ENCODE data around the gene PPP6C.
"Not testable (repeated sequence)": the region's sequence is repeated elsewhere in the genome, so short reads cannot be mapped to it uniquely, and the experiment has no call there.

PPP6C gene

DNA sequence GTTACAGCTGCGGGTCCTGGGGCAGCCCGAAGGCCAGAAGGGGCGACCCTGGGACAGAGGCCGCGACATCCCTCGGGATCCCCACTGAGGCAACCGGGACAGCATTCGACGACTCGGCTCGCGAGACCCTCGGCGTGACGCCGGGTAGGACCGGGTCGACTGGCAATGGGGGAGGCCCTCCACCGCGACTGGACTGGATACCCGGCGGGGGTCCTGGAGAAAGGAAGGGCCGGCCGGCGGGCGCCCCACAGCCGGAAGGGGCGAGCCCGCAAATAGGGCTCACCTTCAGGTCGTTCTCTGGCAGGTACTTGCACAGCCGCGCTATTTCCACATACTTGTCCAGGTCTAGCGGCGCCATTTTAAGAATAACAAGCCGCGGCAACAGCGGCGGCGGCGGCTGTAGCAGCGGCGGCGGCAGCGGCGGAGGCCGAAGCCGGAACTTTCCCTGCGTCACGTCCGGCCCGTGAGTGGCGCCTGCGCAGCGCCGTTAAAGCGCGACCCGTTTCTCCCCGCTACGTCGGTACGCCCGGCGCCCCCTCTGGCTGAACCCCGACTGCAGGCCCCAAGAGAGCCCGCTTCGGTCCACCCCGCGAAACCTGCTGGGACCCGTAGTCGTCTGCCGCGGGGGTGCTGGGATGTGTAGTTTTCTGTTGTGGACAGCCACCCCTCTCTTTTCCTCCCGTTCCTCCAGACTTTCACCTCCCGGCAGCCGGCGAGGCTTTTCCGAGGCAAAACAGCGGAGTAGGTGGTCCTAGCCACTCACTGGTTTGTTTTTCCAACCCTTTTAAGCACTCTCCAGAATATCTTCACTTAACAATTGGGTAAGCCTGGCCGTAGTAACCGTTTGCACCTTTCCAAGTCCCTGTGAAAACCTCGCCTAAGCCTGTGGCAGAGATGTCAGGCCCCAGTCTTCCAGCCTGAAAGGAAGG lies at the start of gene PPP6C:
Gene PPP6C, minus strand, starts transcription at position 443 of the 929 bp plus-strand sequence. Its CDS starts 85 bp downstream, at position 358.
- Histone ChIP-seq H3K27me3 (replicated peaks; ENCODE audit: control insufficient read depth, insufficient read depth, low read length) (no peaks in the 10 kb centered on the region), H3K36me3 (ENCODE audit: control insufficient read depth, insufficient read depth, low read length) (no peaks in the 10 kb centered on the region), H3K4me3 (replicated peaks; ENCODE audit: low read depth, low read length) (peak within 1 kb of the TSS; percentile 99)
- DNase-seq (ENCODE audit: extremely low read depth, insufficient read length) = peak; percentile 97
- TF ChIP-seq, protein P1, sequence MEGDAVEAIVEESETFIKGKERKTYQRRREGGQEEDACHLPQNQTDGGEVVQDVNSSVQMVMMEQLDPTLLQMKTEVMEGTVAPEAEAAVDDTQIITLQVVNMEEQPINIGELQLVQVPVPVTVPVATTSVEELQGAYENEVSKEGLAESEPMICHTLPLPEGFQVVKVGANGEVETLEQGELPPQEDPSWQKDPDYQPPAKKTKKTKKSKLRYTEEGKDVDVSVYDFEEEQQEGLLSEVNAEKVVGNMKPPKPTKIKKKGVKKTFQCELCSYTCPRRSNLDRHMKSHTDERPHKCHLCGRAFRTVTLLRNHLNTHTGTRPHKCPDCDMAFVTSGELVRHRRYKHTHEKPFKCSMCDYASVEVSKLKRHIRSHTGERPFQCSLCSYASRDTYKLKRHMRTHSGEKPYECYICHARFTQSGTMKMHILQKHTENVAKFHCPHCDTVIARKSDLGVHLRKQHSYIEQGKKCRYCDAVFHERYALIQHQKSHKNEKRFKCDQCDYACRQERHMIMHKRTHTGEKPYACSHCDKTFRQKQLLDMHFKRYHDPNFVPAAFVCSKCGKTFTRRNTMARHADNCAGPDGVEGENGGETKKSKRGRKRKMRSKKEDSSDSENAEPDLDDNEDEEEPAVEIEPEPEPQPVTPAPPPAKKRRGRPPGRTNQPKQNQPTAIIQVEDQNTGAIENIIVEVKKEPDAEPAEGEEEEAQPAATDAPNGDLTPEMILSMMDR (IDR thresholded peaks at IDR 0.05; ENCODE audit: insufficient read depth, low read length, poor library complexity, severe bottlenecking) = peak; percentile 86

DNA sequence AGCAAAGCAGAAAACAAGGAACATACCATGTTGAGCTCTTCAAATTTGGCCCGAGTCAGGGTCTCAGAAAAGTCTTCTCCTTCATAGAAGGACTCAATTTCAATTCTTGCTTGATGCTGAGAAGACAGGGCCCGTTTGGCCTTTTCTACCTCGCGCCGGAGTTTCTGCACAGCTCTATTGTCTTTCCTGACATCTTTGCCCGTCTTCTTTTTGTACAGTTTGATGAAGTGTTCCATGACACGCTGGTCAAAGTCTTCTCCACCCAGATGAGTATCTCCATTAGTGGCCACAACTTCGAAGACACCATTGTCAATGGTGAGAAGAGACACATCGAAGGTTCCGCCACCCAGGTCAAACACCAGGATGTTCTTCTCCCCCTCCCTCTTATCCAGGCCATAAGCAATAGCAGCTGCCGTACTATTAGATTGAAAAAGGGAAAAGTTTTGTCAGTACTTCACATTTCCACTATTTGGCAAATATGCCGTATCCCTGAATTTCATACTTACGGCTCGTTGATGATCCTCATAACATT lies 49.4 kb upstream of the PPP6C start:
- H3K36me3 ChIP-seq (ENCODE audit: control insufficient read depth, insufficient read depth, low read length) = peaks cover 15% of the 10 kb centered on the region
- DNase-seq (ENCODE audit: extremely low read depth, insufficient read length) = no peak
- TF ChIP-seq, protein P1 (IDR thresholded peaks at IDR 0.05; ENCODE audit: insufficient read depth, low read length, poor library complexity, severe bottlenecking) = no peak
- peak overlapping the region; percentile 99 for H3K4me3 ChIP-seq (replicated peaks; ENCODE audit: low read depth, low read length)
- no peaks in the 10 kb centered on the region for H3K27me3 ChIP-seq (replicated peaks; ENCODE audit: control insufficient read depth, insufficient read depth, low read length)

DNA sequence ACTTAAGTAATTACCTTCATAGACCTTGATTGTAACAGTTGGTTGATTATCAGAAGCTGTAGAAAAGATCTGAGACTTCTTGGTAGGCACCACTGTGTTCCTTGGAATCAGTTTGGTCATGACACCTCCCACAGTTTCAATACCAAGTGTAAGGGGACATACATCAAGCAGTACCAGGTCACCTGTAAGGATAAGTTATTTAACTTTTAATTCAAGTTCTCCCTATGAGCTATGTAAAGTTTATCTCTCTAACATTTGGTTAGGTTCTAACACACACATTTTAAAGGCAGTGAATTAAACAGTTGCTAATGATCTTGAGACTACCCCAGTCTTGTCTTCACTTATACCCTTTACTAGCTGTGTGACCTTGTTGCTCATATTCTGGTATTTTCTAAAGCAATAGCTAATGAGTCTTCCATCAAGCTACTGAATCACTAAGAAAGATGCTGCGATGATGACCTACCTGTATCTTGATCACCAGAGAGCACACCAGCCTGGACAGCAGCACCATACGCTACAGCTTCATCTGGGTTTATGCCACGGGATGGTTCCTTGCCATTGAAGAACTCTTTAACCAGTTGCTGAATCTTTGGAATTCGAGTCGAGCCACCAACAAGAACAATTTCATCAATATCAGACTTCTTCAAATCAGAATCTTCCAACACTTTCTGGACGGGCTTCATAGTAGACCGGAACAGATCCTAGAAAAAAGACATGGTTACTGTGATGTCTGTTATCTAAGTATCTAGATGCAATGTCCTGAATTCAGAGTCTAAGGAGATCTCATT lies 48.7 kb upstream of the PPP6C start:
- Histone ChIP-seq H3K4me3 (replicated peaks; ENCODE audit: low read depth, low read length) (peak overlapping the region; percentile 99), H3K36me3 (ENCODE audit: control insufficient read depth, insufficient read depth, low read length) (peaks cover 15% of the 10 kb centered on the region), H3K27me3 (replicated peaks; ENCODE audit: control insufficient read depth, insufficient read depth, low read length) (no peaks in the 10 kb centered on the region)
- TF ChIP-seq, protein P1 (IDR thresholded peaks at IDR 0.05; ENCODE audit: insufficient read depth, low read length, poor library complexity, severe bottlenecking) = no peak
- DNase-seq (ENCODE audit: extremely low read depth, insufficient read length) = no peak

DNA sequence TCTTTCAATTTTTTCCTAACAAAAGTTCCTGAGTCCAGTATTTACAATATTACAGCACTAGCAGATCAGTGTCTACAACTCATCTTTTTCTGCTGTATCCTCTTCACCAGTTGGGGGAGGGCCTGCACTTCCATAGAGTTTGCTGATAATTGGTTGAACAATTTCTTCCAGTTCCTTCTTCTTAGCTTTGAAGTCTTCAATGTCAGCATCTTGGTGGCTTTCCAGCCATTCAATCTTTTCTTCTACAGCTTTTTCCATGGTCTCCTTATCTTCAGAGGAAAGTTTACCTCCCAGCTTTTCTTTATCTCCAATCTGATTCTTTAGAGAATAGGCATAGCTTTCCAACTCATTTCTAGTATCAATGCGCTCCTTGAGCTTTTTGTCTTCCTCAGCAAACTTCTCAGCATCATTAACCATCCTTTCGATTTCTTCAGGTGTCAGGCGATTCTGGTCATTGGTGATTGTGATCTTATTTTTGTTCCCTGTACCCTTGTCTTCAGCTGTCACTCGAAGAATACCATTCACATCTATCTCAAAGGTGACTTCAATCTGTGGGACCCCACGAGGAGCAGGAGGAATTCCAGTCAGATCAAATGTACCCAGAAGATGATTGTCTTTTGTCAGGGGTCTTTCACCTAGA lies 47.0 kb upstream of the PPP6C start:
- H3K4me3 ChIP-seq (replicated peaks; ENCODE audit: low read depth, low read length) = peak overlapping the region; percentile 99
- not testable (repeated sequence) for DNase-seq (ENCODE audit: extremely low read depth, insufficient read length)

DNA sequence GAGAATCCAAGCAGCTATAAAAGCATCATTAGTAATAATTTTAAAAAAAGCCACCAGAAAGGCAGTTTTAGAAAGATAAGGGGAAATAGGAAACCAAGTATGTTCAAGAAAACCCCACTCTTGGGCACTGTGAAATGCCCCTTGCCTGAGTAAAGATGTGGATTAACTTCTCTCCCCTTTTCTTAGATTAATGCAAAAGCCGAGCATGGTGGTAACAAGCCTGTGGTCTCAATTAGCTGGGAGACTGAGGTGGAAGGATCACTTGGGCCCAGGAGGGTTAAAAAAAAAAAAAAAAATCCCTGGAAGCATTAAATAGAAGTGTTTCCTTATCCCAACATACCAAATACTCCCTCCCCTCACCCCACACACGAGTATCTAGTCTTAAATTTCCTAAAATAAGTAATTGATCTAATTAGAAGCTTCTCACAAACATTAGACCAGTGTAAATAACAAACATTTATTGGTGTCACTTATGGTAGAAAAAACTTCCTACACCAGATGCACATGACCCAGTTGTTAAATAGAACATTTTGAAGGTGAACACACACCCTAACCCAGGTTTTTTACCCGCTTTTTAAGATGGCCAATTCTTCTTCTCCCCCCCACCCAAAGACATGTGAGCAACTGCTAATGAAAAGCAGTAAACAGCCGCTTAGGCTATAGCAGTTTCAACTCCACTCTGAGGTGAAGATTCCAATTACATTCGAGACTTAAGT lies 46.4 kb upstream of the PPP6C start:
- DNase-seq (ENCODE audit: extremely low read depth, insufficient read length) = no peak
- Histone ChIP-seq H3K27me3 (replicated peaks; ENCODE audit: control insufficient read depth, insufficient read depth, low read length) (no peaks in the 10 kb centered on the region), H3K4me3 (replicated peaks; ENCODE audit: low read depth, low read length) (no peak overlapping the region; the same call in 1 of the 2 replicates), H3K36me3 (ENCODE audit: control insufficient read depth, insufficient read depth, low read length) (peaks cover 17% of the 10 kb centered on the region)
- TF ChIP-seq, protein P1 (IDR thresholded peaks at IDR 0.05; ENCODE audit: insufficient read depth, low read length, poor library complexity, severe bottlenecking) = no peak

More for the DNA sequence above, 47.0 kb upstream of the PPP6C start:
- not testable (repeated sequence) for H3K27me3 ChIP-seq (replicated peaks; ENCODE audit: control insufficient read depth, insufficient read depth, low read length)
- peaks cover 17% of the 10 kb centered on the region for H3K36me3 ChIP-seq (ENCODE audit: control insufficient read depth, insufficient read depth, low read length)

DNA sequence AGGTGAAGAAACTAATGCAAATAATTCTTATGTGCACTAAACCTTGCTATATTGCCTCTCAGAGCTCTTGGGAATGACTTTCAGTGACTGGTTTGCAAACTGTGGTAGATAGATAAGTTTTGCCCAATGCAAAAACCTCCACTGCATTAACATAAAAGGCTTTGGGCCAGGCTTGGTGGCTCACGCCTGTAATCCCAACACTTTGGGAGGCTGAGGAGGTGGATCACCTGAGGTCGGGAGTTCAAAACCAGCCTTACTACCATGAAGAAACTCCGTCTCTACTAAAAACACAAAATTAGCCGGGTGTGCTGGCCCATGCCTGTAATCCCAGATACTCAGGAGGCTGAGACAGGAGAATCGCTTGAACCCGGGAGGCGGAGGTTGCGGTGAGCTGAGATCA lies 44.5 kb upstream of the PPP6C start:
- H3K27me3 ChIP-seq (replicated peaks; ENCODE audit: control insufficient read depth, insufficient read depth, low read length) = not testable (repeated sequence)
- peaks cover 15% of the 10 kb centered on the region for H3K36me3 ChIP-seq (ENCODE audit: control insufficient read depth, insufficient read depth, low read length)

More for the DNA sequence above, 44.5 kb upstream of the PPP6C start:
- DNase-seq (ENCODE audit: extremely low read depth, insufficient read length); H3K4me3 ChIP-seq (replicated peaks; ENCODE audit: low read depth, low read length): not testable (repeated sequence)
